Osteocyte (in vitro differentiated cells): ENCODE data around the gene GUCY1A1. TPM values are rescaled to one million over a fixed set of nuclear protein-coding genes. Genes with fewer than 3 reads are reported as not detected.

ENCODE experiments used
- DNase-seq: peaks from one replicate; pipeline ENCODE4 v3.0.0; 2021; ENCODE audit warnings: mixed read lengths; ENCODE audit not compliant: unreplicated experiment; ENCODE audit errors: extremely low spot score
- H3K27ac Mint-ChIP-seq: one replicate; pipeline ENCODE4 v1.8.0; 2021; ENCODE audit warnings: mild to moderate bottlenecking, mixed read lengths; ENCODE audit not compliant: unreplicated experiment
- H3K27me3 Mint-ChIP-seq: one replicate; pipeline ENCODE4 v1.8.0; 2021; ENCODE audit warnings: mixed read lengths; ENCODE audit not compliant: unreplicated experiment
- H3K36me3 Mint-ChIP-seq: one replicate; pipeline ENCODE4 v1.8.0; 2021; ENCODE audit warnings: mixed read lengths; ENCODE audit not compliant: unreplicated experiment
- H3K4me1 Mint-ChIP-seq: one replicate; pipeline ENCODE4 v1.8.0; 2021; ENCODE audit warnings: mixed read lengths; ENCODE audit not compliant: unreplicated experiment
- H3K4me3 Mint-ChIP-seq: one replicate; pipeline ENCODE4 v1.8.0; 2021; ENCODE audit warnings: mild to moderate bottlenecking, moderate library complexity, mixed read lengths; ENCODE audit not compliant: unreplicated experiment
- H3K9me3 Mint-ChIP-seq: one replicate; pipeline ENCODE4 v1.8.0; 2021; ENCODE audit warnings: mixed read lengths; ENCODE audit not compliant: unreplicated experiment
- CTCF ChIP-seq: fragments of 200-600 bp; sonication (generic); IDR thresholded peaks from 2 replicates; pipeline ENCODE4 v1.5.0; 2021; ENCODE audit warnings: antibody characterized with exemption, mild to moderate bottlenecking, moderate library complexity
- total RNA-seq: library from RNA; stranded (reverse); gene quantifications from 2 replicates; pipeline ENCODE4 v1.2.1, GENCODE V29; 2021

Gene GUCY1A1
- total RNA-seq, 1 donor from 2014 or later: 11.5 TPM

GRCh38 chr4:155772459-155773195 is 106.0 kb downstream of the GUCY1A1 start:
- Mint-ChIP-seq H3K9me3 (no peaks in the 10 kb centered on the region), H3K4me3 (no peak overlapping the region), H3K36me3 (peaks cover 13% of the 10 kb centered on the region), H3K27me3 (no peaks in the 10 kb centered on the region), H3K27ac (no peak overlapping the region), H3K4me1 (no peaks in the 10 kb centered on the region)
- no peak for DNase-seq
- TF ChIP-seq CTCF: no peak

- H3K27ac Mint-ChIP-seq: no peak overlapping the region
- no peak for TF ChIP-seq CTCF
- H3K27me3 Mint-ChIP-seq: no peaks in the 10 kb centered on the region
- no peak overlapping the region for H3K4me3 Mint-ChIP-seq
- H3K9me3 Mint-ChIP-seq: no peaks in the 10 kb centered on the region
- peaks cover 16% of the 10 kb centered on the region for H3K36me3 Mint-ChIP-seq
- H3K4me1 Mint-ChIP-seq: peaks cover 6% of the 10 kb centered on the region
- DNase-seq: no peak
These were observed 106.7 kb downstream of the GUCY1A1 start for GRCh38 chr4:155773196-155773800.

DNA sequence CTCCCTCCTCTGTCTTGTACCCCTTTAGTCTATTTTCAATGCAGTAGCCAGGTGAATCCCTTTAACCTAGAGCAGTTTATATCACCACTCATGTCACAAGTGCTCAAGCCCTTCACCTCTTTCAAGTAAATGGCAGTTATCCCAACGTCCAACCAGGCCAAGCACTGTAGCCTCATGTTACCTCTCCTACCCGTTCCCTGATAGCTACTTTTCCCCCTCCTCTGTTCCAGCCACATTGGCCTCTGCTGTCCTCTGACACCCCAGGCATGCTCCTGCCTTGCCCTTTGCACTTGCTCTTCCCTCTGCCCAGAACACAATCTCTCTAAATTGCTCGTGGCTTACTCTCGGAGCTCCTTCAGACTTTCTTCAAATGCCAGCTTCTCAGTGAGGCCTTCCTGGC is 107.4 kb downstream of the GUCY1A1 start:
- no peak for DNase-seq
- Mint-ChIP-seq H3K36me3 (peaks cover 16% of the 10 kb centered on the region), H3K4me3 (no peak overlapping the region), H3K4me1 (peaks cover 12% of the 10 kb centered on the region), H3K27ac (no peak overlapping the region), H3K27me3 (no peaks in the 10 kb centered on the region), H3K9me3 (no peaks in the 10 kb centered on the region)
- TF ChIP-seq CTCF: no peak

- H3K4me3 Mint-ChIP-seq: no peak overlapping the region
- TF ChIP-seq CTCF: no peak
- no peaks in the 10 kb centered on the region for H3K27me3 Mint-ChIP-seq
- H3K36me3 Mint-ChIP-seq: peaks cover 26% of the 10 kb centered on the region
- no peaks in the 10 kb centered on the region for H3K9me3 Mint-ChIP-seq
- peaks cover 14% of the 10 kb centered on the region for H3K4me1 Mint-ChIP-seq
- DNase-seq: no peak
- H3K27ac Mint-ChIP-seq: peak overlapping the region; percentile 9
These were observed 111.5 kb downstream of the GUCY1A1 start for GRCh38 chr4:155777971-155778735.

DNA sequence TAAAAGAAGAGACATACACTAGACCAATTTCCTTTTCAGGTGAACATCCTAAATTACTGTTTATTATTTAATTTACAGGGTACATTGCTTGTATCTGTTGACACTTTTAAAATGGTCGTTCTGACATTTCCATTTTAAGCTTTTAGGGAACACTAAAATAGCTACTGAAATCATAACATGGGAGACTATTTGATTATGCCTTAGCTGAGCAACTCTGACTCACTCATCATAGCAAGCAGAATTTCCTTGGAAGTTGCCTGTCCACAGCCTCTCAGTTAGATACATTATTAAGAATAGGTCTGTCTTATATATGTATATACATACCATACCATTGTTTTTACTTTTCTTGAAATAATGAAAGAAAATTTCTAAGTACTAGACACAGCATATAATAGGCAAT is 114.1 kb downstream of the GUCY1A1 start:
- Mint-ChIP-seq H3K4me3 (no peak overlapping the region), H3K27me3 (no peaks in the 10 kb centered on the region), H3K27ac (no peak overlapping the region), H3K36me3 (peaks cover 18% of the 10 kb centered on the region), H3K9me3 (no peaks in the 10 kb centered on the region), H3K4me1 (peaks cover 19% of the 10 kb centered on the region)
- no peak for TF ChIP-seq CTCF
- no peak for DNase-seq
